HepG2 (cell line): ENCODE measurements around the gene RCOR1. TPM values are rescaled to one million over a fixed set of nuclear protein-coding genes. Genes with fewer than 3 reads are reported as not detected.
A peak's percentile ranks its signal among the peaks of the same experiment; 100 is the strongest.

Experiments
- FOXA3 ChIP-seq: IDR thresholded peaks from 2 replicates; pipeline ENCODE4 v1.6.1; 2016; ENCODE audit warnings: missing genetic modification reagents, missing compliant biosample characterization
- KDM2A ChIP-seq: sonication (generic); formaldehyde crosslinking; IDR thresholded peaks from 2 replicates; pipeline ENCODE4 v1.4.0; 2020; ENCODE audit warnings: low read depth, missing genetic modification reagents, borderline replicate concordance
- MAZ ChIP-seq, 2 experiments: sonication (generic) in 1 of 2; formaldehyde crosslinking in 1 of 2; IDR thresholded peaks; 2 replicates each; pipeline versions ENCODE4 v1.5.0 to v1.6.1; 2012 to 2020; ENCODE audit warnings: low read depth in 2 of 2, mild to moderate bottlenecking in 2 of 2, borderline replicate concordance in 1 of 2, improper control_type of control experiment in 1 of 2, low read length in 1 of 2, missing genetic modification reagents in 1 of 2, moderate library complexity in 1 of 2
- NFE2L1 ChIP-seq: sonication (generic); formaldehyde crosslinking; IDR thresholded peaks from 2 replicates; pipeline ENCODE4 v1.4.0; 2020; ENCODE audit warnings: missing genetic modification reagents, mild to moderate bottlenecking, borderline replicate concordance
- PAWR ChIP-seq: sonication (generic); formaldehyde crosslinking; IDR thresholded peaks from 2 replicates; pipeline ENCODE4 v1.4.0; 2020; ENCODE audit warnings: missing genetic modification reagents, mild to moderate bottlenecking, borderline replicate concordance
- TMF1 ChIP-seq: sonication (generic); formaldehyde crosslinking; IDR thresholded peaks from 2 replicates; pipeline ENCODE4 v1.8.1; 2022; ENCODE audit warnings: low read depth, missing genetic modification reagents
- U2AF2 ChIP-seq: fragments of 200-400 bp; formaldehyde crosslinking; IDR thresholded peaks from 2 replicates; pipeline ENCODE4 v1.6.1; 2017; ENCODE audit warnings: low read depth, mild to moderate bottlenecking, low read length
- ZNF180 ChIP-seq: sonication (generic); formaldehyde crosslinking; IDR thresholded peaks from 2 replicates; pipeline ENCODE4 v1.4.0; 2020; ENCODE audit warnings: low read depth, missing genetic modification reagents, borderline replicate concordance
- ZNF672 ChIP-seq: sonication (generic); formaldehyde crosslinking; IDR thresholded peaks from 2 replicates; pipeline ENCODE4 v1.8.1; 2022; ENCODE audit warnings: missing genetic modification reagents
- polyA plus RNA-seq, 8 experiments: library from polyadenylated mRNA; depleted of rRNA in 3 of 8; stranded (reverse) in 7 of 8; unstranded in 1 of 8; fragments of >200 nt; fragmentation: Illumina TruSeq in 4 of 8; extraction: Trizol in 4 of 8; gene quantifications; 2 replicates each; pipeline versions ENCODE4 v1.2.1 to v1.2.3, GENCODE V29; 2011 to 2016; ENCODE audit warnings: low read depth in 4 of 8, missing spikeins in 1 of 8, mixed read lengths in 1 of 8; ENCODE audit not compliant: insufficient read depth in 1 of 8
- total RNA-seq, 5 experiments: library from RNA; depleted of rRNA; stranded (reverse); fragments of >200 nt; fragmentation: Illumina TruSeq; extraction: Trizol; gene quantifications; 2 replicates each; pipeline ENCODE4 v1.2.3, GENCODE V29; 2016; ENCODE audit warnings: low read depth in 1 of 5
- TF ChIP-seq, protein P1 (sequence below), 2 experiments: sonication (generic) in 1 of 2; formaldehyde crosslinking in 1 of 2; IDR thresholded peaks; 2 replicates each; pipeline versions ENCODE4 v1.6.1 to v1.9.0; 2014 to 2022; ENCODE audit warnings: antibody characterized with exemption in 1 of 2, borderline replicate concordance in 1 of 2, inconsistent platforms in 1 of 2, low read depth in 1 of 2, missing genetic modification reagents in 1 of 2
- TF ChIP-seq, protein P2 (sequence below): sonication (generic); formaldehyde crosslinking; IDR thresholded peaks from 2 replicates; pipeline ENCODE4 v1.4.0; 2020; ENCODE audit warnings: missing genetic modification reagents, borderline replicate concordance
- TF ChIP-seq, protein P3 (sequence below): IDR thresholded peaks from 2 replicates; pipeline ENCODE4 v1.6.1; 2016; ENCODE audit warnings: missing compliant biosample characterization, missing genetic modification reagents, borderline replicate concordance
- TF ChIP-seq, protein P4 (sequence below): sonication (generic); formaldehyde crosslinking; IDR thresholded peaks from 2 replicates; pipeline ENCODE4 v1.4.0; 2020; ENCODE audit warnings: mild to moderate bottlenecking, low read depth, missing genetic modification reagents

RCOR1 gene
- total and polyA plus RNA-seq, 2 of the 13 experiments (the other 11 are each of a cell fraction or from before 2014, with no cell fraction given) = 10.2 to 11.1 TPM

DNA sequence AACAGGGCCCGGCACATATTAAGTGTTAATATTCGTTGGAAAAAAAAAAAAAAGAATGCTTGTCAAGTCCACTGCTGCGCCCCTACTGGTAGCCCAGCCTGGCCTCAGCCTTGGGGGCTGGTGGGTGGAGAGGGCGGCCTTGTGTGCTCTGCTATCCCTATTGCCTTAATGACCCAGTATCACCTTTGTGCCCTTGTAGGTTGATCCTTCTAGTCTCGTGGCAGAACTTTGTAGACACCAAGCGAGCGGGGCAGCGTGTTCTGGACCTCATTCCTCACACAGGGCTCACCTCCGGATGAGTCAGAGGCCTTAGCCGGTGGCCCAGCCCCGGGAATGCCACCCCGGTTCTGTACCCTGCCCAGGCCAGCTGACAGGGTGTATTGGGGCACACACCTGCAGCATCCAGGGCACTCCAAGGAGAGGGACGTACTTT lies 1.8 kb upstream of the RCOR1 start (continued):
- TF ChIP-seq ZNF180 (no peak), FOXA3 (peak; percentile 38), PAWR (CRISPR knock-in tag) (no peak), MAZ (IDR thresholded peaks at IDR 0.05; ENCODE audit: borderline replicate concordance, low read depth, low read length) (peak; percentile 84), MAZ (CRISPR knock-in tag; IDR thresholded peaks at IDR 0.05; ENCODE audit: low read depth) (0 out of 2 replicates have a peak, but pooled peaks have one; percentile 22), TMF1 (CRISPR knock-in tag) (no peak), ZNF672 (no peak), NFE2L1 (CRISPR knock-in tag) (no peak), U2AF2 (no peak), KDM2A (CRISPR knock-in tag) (peak; percentile 44; the same call in 1 of the 2 replicates)
- TF ChIP-seq, protein P1, sequence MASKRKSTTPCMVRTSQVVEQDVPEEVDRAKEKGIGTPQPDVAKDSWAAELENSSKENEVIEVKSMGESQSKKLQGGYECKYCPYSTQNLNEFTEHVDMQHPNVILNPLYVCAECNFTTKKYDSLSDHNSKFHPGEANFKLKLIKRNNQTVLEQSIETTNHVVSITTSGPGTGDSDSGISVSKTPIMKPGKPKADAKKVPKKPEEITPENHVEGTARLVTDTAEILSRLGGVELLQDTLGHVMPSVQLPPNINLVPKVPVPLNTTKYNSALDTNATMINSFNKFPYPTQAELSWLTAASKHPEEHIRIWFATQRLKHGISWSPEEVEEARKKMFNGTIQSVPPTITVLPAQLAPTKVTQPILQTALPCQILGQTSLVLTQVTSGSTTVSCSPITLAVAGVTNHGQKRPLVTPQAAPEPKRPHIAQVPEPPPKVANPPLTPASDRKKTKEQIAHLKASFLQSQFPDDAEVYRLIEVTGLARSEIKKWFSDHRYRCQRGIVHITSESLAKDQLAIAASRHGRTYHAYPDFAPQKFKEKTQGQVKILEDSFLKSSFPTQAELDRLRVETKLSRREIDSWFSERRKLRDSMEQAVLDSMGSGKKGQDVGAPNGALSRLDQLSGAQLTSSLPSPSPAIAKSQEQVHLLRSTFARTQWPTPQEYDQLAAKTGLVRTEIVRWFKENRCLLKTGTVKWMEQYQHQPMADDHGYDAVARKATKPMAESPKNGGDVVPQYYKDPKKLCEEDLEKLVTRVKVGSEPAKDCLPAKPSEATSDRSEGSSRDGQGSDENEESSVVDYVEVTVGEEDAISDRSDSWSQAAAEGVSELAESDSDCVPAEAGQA (IDR thresholded peaks at IDR 0.05; ENCODE audit: low read depth) = peak; percentile 36; the same call in 1 of the 2 replicates
- TF ChIP-seq, protein P1 (CRISPR knock-in tag; IDR thresholded peaks at IDR 0.05; ENCODE audit: borderline replicate concordance) = no peak
- TF ChIP-seq, protein P2, sequence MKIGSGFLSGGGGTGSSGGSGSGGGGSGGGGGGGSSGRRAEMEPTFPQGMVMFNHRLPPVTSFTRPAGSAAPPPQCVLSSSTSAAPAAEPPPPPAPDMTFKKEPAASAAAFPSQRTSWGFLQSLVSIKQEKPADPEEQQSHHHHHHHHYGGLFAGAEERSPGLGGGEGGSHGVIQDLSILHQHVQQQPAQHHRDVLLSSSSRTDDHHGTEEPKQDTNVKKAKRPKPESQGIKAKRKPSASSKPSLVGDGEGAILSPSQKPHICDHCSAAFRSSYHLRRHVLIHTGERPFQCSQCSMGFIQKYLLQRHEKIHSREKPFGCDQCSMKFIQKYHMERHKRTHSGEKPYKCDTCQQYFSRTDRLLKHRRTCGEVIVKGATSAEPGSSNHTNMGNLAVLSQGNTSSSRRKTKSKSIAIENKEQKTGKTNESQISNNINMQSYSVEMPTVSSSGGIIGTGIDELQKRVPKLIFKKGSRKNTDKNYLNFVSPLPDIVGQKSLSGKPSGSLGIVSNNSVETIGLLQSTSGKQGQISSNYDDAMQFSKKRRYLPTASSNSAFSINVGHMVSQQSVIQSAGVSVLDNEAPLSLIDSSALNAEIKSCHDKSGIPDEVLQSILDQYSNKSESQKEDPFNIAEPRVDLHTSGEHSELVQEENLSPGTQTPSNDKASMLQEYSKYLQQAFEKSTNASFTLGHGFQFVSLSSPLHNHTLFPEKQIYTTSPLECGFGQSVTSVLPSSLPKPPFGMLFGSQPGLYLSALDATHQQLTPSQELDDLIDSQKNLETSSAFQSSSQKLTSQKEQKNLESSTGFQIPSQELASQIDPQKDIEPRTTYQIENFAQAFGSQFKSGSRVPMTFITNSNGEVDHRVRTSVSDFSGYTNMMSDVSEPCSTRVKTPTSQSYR (CRISPR knock-in tag) = peak; percentile 23; the same call in 1 of the 2 replicates
- TF ChIP-seq, protein P3, sequence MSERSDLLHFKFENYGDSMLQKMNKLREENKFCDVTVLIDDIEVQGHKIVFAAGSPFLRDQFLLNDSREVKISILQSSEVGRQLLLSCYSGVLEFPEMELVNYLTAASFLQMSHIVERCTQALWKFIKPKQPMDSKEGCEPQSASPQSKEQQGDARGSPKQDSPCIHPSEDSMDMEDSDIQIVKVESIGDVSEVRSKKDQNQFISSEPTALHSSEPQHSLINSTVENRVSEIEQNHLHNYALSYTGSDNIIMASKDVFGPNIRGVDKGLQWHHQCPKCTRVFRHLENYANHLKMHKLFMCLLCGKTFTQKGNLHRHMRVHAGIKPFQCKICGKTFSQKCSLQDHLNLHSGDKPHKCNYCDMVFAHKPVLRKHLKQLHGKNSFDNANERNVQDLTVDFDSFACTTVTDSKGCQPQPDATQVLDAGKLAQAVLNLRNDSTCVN = 0 out of 2 replicates have a peak, but pooled peaks have one; percentile 31
- TF ChIP-seq, protein P4, sequence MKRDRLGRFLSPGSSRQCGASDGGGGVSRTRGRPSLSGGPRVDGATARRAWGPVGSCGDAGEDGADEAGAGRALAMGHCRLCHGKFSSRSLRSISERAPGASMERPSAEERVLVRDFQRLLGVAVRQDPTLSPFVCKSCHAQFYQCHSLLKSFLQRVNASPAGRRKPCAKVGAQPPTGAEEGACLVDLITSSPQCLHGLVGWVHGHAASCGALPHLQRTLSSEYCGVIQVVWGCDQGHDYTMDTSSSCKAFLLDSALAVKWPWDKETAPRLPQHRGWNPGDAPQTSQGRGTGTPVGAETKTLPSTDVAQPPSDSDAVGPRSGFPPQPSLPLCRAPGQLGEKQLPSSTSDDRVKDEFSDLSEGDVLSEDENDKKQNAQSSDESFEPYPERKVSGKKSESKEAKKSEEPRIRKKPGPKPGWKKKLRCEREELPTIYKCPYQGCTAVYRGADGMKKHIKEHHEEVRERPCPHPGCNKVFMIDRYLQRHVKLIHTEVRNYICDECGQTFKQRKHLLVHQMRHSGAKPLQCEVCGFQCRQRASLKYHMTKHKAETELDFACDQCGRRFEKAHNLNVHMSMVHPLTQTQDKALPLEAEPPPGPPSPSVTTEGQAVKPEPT (CRISPR knock-in tag) = no peak
